Right ventricle myocardium inferior (tissue), 1 donor: ENCODE measurements around the gene CR2. TPM values are rescaled to one million over a fixed set of nuclear protein-coding genes. Genes with fewer than 3 reads are reported as not detected.
A peak's percentile ranks its signal among the peaks of the same experiment; 100 is the strongest.
"Not testable (repeated sequence)": the region's sequence is repeated elsewhere in the genome, so short reads cannot be mapped to it uniquely, and the experiment has no call there.

Source experiments
- ATAC-seq: fragments of 200-7000 bp; cut with Tn5 transposase; one replicate; pipeline ENCODE4 v1.9.1; 2020; ENCODE audit warnings: mild to moderate bottlenecking, moderate library complexity
- DNase-seq: peaks from one replicate; pipeline ENCODE4 v3.0.0; 2021; ENCODE audit errors: missing footprints
- intact Hi-C: fragments of 100-400 bp; cut with DNase I; formaldehyde crosslinking; loops from one replicate; pipeline ENCODE4 v1.11.0; 2022
- total RNA-seq: library from RNA; stranded (reverse); fragmentation: NEBNext Ultra II Directional; extraction: Animal tissue kit (Norgen Biotek cat#: 25700); gene quantifications from one replicate; pipeline ENCODE4 v1.2.1, GENCODE V29; 2021
- donor health status: DM: no; HTN: yes; CAD: no; lungs with severe emphysema.

The CR2 gene
- total RNA-seq, 1 donor from 2014 or later, result not detected

DNA sequence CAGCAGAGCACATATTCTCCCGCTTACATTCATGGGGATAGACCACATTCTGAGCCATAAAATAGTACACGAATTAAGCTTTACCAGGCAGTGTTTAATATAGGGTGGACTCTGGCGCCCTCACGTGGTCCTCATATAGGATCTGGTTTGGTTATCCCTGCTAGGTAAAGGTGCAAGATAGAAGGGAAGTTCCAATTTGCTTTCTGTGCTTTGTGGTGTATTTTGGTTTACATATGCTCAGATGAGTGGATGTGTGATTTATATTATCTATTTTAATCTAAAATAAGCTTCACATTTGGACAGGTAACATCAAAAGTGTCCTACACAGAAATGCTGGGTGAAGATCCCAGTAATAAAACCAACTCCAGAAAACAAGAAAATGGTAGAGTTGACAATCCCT, 45.4 kb downstream of the CR2 start:
- ATAC-seq (peak; percentile 44), DNase-seq (peak; percentile 76)
- intact Hi-C loops, result no loop called here

DNA sequence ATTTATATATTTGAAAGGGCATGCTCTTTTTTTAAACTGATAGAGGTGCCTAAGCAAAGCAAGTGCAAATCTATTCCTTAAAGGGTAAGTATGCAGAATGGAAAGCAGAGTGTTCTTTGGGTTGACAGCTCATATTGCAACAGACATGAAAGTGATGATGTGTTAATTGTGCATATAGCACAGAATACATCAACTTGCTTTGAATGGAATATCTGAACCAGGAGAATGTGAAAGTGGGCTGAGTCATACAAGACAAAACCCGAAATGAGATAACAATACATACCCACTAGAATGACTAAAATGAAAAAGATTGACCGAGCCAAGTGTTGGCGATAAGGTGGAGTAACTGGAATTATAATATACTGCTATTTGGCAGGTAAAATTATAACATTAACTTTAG, 46.2 kb downstream of the CR2 start:
- intact Hi-C loops, result loop anchor here (5.0 kb wide), 1 partner anchor 418 kb away; no protein-coding TSS in a partner anchor

DNA sequence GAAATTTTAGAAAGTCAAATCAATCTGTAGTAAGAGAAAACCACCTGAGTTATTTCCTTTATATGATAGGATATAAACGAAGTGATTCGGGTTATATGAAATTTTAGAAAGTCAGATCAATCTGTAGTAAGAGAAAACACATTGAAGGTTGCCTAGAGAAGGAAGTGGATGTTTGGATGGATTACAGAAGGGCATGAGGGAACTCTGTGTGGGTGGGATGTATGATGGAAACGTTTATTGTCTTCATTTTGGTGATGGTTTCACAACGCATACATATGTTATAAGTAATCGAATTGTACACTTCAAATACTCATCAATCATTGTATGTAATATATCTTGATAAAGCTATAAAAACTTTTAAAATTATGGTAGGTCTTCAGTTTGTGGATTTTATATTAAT, 46.9 kb downstream of the CR2 start:
- DNase-seq, result no peak
- intact Hi-C loops, result loop anchor here (5.0 kb wide), 1 partner anchor 419 kb away; no protein-coding TSS in a partner anchor
- no peak for ATAC-seq

More for the DNA sequence above, 46.2 kb downstream of the CR2 start:
- no peak for ATAC-seq
- DNase-seq, result no peak

DNA sequence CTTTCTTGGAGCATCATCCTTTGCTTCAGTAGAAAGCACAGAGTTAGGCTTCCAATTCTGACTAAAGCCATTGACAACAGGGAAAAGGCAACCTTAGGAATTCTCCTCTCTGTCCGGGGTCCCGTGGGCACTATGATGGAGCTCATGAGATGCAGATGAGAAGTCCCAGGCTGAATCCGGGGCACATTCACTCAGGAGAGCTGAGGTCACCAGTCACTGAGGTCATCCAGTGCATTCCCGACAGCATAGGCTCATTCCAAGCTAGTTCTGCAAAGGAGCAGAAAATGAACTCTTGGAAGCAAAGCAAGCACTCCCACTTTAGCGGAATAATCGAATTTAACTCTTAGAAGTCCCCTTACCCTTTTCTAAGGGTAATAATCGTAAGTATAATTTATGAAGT, 48.6 kb downstream of the CR2 start:
- intact Hi-C loops, result loop anchor here (5.0 kb wide), 1 partner anchor 420 kb away; no protein-coding TSS in a partner anchor
- ATAC-seq, result no peak
- no peak for DNase-seq

DNA sequence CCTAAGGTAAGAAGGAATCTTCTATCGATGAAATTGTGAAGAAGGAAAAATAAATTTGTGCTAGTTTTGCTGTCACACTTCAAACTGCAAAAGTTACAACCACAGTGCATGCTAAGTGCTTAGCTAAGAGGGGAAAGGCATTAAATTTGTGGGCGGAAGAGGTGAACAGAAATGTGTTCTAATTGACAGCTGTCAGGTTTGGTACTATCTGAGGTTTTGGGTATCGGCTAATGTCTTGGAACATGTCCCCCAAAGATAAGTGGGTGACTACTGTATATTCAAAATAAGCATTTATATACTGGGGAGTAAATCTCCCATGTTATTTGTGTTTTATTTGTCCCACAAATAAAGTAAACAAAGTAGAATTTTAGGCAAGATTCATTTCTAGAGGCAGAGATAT, 49.8 kb downstream of the CR2 start:
- DNase-seq (no peak), ATAC-seq (no peak)
- intact Hi-C loops, result loop anchor here (5.0 kb wide), 1 partner anchor 422 kb away; no protein-coding TSS in a partner anchor

DNA sequence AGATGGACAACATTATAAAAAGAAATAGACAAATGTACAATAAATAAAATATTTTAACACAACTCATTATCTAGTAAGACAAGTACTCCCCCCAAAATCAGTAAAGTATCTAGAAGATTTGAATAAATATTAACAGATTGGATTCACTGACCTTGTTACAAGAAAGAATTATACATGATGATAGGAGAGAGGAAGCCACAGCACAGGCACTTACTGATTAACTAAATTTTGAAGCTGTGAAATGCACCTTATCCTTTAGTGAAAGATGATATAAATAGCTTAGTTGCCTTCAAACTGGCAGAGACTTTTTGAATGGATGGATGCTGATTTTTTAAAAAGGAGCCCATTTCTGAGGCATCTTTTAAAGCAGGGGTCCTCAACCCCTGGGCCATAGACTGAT, 50.3 kb downstream of the CR2 start:
- intact Hi-C loops, result loop anchor here (5.0 kb wide), 1 partner anchor 422 kb away; no protein-coding TSS in a partner anchor
- ATAC-seq (no peak), DNase-seq (no peak)

DNA sequence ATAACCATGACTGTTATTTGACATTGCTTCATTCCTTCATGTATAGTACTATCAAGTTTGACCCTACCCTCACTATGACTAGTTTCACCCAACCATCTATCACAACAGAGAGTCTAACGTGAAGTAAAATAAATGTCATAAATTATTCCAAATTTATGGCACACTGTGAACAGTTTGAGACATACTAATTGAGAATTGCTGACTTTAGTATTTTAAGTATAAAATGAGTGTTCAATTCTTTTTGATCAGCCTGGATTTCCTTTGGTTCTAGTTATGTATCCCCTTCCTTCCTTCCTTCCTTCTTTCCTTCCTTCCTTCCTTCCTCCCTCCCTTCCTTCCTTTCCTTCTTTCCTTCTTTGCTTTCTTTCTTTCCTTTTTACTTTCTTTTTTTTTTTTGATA, 56.3 kb downstream of the CR2 start:
- no peak for ATAC-seq
- no peak for DNase-seq
- intact Hi-C loops, result no loop called here

DNA sequence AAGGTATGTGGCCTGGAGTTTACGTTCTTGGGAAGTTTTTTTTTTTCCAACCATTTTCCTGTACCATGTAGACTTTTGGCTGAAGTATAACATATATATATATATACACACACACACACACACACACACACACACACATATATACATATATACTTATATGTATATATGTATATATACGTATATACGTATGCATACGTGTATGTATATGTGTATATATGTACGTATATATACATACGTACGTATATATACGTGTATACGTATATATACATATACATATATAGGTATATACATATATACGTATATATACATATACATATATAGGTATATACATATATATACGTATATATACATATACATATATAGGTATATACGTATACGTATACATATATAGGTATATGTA, 60.8 kb downstream of the CR2 start:
- DNase-seq, result no peak
- intact Hi-C loops, result no loop called here
- no peak for ATAC-seq

DNA sequence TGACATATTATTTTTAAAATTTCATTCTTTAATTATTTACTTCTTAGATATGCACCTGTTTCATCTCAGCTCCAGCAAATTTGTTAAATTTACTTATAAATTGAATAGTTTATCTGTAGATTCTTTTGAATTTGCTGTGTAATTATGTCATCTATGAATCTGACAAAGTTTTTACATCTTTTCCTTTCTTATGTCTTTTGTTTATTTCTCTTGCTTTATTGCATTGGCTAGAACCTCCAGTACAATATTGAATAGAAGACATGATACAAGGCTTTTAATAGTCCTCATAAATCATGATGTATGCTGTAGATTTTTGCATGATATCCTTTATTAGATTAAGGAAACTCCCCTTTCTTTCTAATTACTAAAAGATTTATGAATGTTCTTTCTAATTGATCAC, 62.6 kb downstream of the CR2 start:
- DNase-seq (no peak), ATAC-seq (no peak)
- intact Hi-C loops, result no loop called here

DNA sequence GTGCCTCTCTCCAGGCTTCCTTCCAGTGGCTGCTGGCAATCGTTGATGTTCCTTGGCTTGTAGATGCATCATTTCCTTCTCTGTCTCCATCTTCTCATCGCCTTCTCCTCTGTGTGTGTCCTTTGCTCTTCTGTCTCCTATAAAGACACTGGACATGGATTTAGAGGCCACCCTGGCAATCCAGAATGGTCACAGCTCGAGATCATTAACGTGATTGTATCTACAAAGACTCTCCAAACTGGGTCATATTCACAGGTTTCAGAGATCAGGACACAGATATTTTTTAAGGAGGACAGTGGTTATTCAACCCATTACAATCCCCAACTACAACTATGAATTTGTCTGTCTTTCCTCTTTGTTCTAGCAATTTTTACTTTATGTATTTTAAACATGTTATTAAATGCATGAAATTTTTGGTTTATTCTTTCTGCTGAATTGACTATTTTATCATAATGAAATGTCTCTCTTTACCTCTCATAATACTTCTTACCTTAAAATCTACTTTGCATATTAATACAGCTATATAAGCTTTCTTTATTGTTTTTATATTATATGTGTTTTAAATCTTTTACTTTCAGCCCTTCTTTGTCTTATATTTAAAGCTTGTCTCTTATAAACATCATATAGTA, 64.6 kb downstream of the CR2 start:
- ATAC-seq, result no peak
- DNase-seq, result no peak
- intact Hi-C loops, result no loop called here

DNA sequence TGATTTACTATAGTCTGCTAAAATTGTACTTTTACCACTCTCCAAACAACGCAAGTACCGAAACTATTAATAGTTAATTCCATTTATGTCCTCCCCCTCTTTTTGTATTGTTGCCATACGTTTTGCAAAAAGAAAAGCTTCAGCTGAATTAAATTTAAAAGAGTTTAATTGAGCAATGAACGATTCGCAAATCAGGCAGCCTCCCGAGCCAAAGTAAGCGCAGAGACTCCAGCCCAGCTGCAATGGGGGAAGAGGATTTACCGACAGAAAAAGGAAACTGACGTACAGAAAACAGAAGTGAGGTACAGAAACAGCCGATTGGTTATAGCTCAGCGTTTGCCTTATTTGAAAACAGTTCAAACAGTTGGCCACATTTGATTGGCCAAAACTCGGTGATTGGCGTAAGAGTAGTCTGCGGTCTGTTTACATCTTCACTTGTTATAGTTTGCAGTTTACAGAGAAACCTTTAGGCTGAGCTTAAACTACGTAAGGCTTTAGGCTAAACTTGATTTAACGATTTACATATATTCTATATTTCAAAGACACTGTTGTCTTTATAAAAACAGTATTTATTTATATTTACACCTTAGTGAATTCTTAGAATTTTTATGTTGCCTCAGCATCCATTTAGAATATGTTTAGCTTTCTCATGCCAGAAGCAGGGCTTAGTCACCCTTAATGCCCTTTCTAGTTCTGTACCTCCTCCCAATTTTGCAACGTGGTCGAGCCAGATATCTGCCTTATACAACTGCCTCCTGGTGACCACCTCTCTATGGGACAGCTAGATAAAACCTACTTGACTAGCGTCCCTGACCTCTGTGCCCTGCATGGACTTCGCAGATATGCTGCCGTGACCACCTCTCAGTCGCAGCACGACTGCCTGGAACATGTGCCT, 65.6 kb downstream of the CR2 start:
- ATAC-seq (no peak), DNase-seq (no peak)
- intact Hi-C loops, result no loop called here

DNA sequence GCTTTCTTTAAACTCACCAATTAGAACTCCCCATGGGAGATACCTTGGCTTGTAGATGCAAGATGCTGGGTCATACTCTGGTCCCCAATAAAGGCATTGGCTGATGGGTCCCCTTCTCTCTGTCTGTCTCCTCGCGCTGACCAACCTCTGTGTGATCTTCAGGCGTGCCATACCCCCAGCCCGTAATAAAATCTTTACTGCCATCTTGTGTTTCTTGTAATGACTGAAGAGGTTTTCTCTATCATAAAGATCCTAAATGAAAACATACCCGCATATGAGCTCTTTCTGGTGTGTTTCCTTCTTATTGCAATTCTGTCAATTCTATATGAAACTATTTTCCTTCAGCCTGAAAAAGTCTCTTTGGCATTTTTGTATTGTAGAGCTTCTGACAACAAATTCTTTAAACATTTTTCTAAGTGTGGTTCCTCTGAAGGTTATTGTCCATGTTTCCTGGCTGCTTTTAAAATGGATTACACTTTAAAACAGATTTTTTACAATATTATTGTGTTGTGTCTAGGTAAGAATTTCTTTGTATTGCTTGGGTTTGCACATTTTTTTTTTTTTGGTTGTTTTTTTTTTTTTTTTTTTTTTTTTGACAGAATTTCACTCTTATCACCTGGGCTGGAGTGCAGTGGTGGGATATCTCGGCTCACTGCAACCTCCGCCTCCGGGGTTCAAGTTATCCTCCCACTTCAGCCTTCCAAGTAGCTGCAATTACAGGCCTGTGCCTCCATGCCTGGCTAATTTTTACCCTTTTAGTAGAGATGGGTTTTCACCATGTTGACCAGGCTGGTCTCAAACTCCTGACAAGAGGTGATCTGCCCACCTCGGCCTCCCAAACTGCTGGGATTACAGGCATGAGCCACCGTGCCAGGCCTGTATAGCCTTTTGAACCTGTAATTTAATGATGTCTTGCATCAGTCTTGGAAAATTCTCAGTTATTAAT, 66.5 kb downstream of the CR2 start:
- ATAC-seq, intact Hi-C loops, DNase-seq: not testable (repeated sequence)

DNA sequence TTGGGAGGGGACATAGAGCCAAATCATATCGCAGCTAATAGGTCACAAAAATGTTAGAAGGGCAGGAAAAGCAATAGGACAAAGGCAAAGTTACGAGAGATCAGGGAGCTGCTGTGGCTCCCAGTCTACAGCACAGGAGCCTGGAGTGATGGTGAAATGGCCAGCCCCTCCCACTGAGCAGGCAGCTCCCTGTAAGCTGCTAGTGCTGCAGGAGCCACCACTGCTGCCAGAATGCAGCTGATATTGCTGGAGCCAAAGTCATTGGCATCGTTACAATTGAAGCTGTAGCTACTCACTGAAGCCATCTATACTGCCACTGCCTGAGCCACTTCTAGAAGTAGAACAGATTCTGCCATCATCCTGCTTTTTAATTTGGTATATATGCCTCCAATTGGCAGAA, 71.1 kb downstream of the CR2 start:
- DNase-seq, intact Hi-C loops: not testable (repeated sequence)
- peak; percentile 56 for ATAC-seq

DNA sequence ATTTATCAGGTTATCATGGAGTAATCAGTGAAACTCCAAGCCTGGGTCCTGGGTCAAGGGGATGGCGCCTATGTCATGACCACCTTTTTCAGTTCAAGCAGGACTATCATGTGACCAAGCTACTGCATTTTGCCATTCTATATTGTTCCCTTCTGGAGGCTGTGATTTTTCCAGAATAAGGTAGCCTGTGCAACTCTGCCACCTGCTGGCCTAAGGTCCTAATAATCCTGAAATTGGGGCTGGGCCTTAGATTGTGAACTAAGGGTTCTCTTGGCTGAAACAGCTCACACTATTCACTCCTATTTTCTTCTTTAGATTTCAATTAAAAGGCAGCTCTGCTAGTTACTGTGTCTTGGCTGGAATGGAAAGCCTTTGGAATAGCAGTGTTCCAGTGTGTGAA, 74.3 kb downstream of the CR2 start:
- intact Hi-C loops, ATAC-seq, DNase-seq: not testable (repeated sequence)

DNA sequence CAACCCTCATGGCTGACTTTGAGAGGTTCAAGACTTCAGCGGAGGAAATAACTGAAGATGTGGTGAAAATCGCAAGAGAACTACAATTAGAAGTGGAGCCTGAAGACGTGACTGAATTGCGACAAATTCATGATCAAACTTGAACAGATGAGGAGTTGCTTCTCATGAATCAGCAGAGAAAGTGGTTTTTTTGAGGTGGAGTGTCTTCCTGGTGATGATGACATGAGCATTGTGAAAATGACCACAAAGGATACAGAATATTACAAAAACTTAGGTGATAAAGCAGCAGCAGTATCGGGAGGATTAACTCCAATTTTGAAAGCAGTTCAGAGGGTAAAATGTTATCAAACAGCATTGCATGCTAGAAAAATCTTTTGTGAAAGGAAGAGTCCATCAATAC, 82.1 kb downstream of the CR2 start:
- ATAC-seq, result not testable (repeated sequence)

More for the DNA sequence above, 82.1 kb downstream of the CR2 start:
- DNase-seq, intact Hi-C loops: not testable (repeated sequence)
